ENCODE results near the gene SLC27A3.
A peak's percentile ranks its signal among the peaks of the same experiment; 100 is the strongest.

The SLC27A3 gene

GRCh38 chr1:153774780-153775457, at the start of gene SLC27A3:
SLC27A3 (plus strand) TSS chr1:153775407; CDS start chr1:153775498, 91 bp downstream.
- Histone ChIP-seq H2AFZ (ENCODE audit: low read length, unreplicated experiment) (peak within 1 kb of the TSS; percentile 83), H3K36me3 (ENCODE audit: insufficient read depth, low read length) (0 out of 2 replicates have a peak, but pooled peaks cover 5% of the 10 kb centered on the region), H3K79me2 (ENCODE audit: control insufficient read depth, insufficient read depth, low read length, unreplicated experiment) (no peaks in the 10 kb centered on the region), H3K4me1 (ENCODE audit: control insufficient read depth, insufficient read depth, low read length, unreplicated experiment) (peaks cover 42% of the 10 kb centered on the region), H3K4me3 (ENCODE audit: low read depth, low read length) (peak within 1 kb of the TSS; percentile 83), H3K27ac (ENCODE audit: low read depth, low read length) (peak within 1 kb of the TSS; percentile 24; the same call in 1 of the 2 replicates), H3K27me3 (ENCODE audit: insufficient read depth, low read length) (no peaks in the 10 kb centered on the region)

- Histone ChIP-seq H3K36me3 (ENCODE audit: insufficient read depth, low read length) (no peaks in the 10 kb centered on the region), H3K79me2 (ENCODE audit: control insufficient read depth, insufficient read depth, low read length, unreplicated experiment) (peaks cover 22% of the 10 kb centered on the region), H3K27me3 (ENCODE audit: insufficient read depth, low read length) (no peaks in the 10 kb centered on the region), H3K4me3 (ENCODE audit: low read depth, low read length) (peak within 1 kb of the TSS; percentile 99), H3K4me1 (ENCODE audit: control insufficient read depth, insufficient read depth, low read length, unreplicated experiment) (peaks cover 23% of the 10 kb centered on the region), H2AFZ (ENCODE audit: low read length, unreplicated experiment) (peak within 1 kb of the TSS; percentile 87), H3K27ac (ENCODE audit: low read depth, low read length) (peak within 1 kb of the TSS; percentile 80)
Measured at GRCh38 chr1:153727463-153728304, 47.5 kb upstream of the SLC27A3 start, which contains the start of gene INTS3. INTS3 (plus strand) TSS chr1:153728050; CDS start chr1:153728635, 585 bp downstream.

- peaks cover 24% of the 10 kb centered on the region for H3K4me1 ChIP-seq (ENCODE audit: control insufficient read depth, insufficient read depth, low read length, unreplicated experiment)
- H3K79me2 ChIP-seq (ENCODE audit: control insufficient read depth, insufficient read depth, low read length, unreplicated experiment): peaks cover 22% of the 10 kb centered on the region
- no peaks in the 10 kb centered on the region for H3K36me3 ChIP-seq (ENCODE audit: insufficient read depth, low read length)
- peak overlapping the region; percentile 99 for H3K4me3 ChIP-seq (ENCODE audit: low read depth, low read length)
- H3K27ac ChIP-seq (ENCODE audit: low read depth, low read length): peak overlapping the region; percentile 80
- H2AFZ ChIP-seq (ENCODE audit: low read length, unreplicated experiment): peak overlapping the region; percentile 55
- no peaks in the 10 kb centered on the region for H3K27me3 ChIP-seq (ENCODE audit: insufficient read depth, low read length)
Measured at GRCh38 chr1:153728305-153729066, 46.7 kb upstream of the SLC27A3 start.

- Histone ChIP-seq H3K4me3 (ENCODE audit: low read depth, low read length) (peak overlapping the region; percentile 48), H3K27me3 (ENCODE audit: insufficient read depth, low read length) (no peaks in the 10 kb centered on the region), H3K79me2 (ENCODE audit: control insufficient read depth, insufficient read depth, low read length, unreplicated experiment) (peaks cover 22% of the 10 kb centered on the region), H2AFZ (ENCODE audit: low read length, unreplicated experiment) (no peak overlapping the region), H3K27ac (ENCODE audit: low read depth, low read length) (no peak overlapping the region), H3K4me1 (ENCODE audit: control insufficient read depth, insufficient read depth, low read length, unreplicated experiment) (peaks cover 28% of the 10 kb centered on the region), H3K36me3 (ENCODE audit: insufficient read depth, low read length) (no peaks in the 10 kb centered on the region)
Measured at GRCh38 chr1:153730468-153730988, 44.7 kb upstream of the SLC27A3 start.

GRCh38 chr1:153733970-153734369, 41.2 kb upstream of the SLC27A3 start:
- H3K4me1 ChIP-seq (ENCODE audit: control insufficient read depth, insufficient read depth, low read length, unreplicated experiment): peaks cover 27% of the 10 kb centered on the region
- H3K4me3 ChIP-seq (ENCODE audit: low read depth, low read length): no peak overlapping the region
- no peak overlapping the region for H2AFZ ChIP-seq (ENCODE audit: low read length, unreplicated experiment)
- no peaks in the 10 kb centered on the region for H3K27me3 ChIP-seq (ENCODE audit: insufficient read depth, low read length)
- H3K79me2 ChIP-seq (ENCODE audit: control insufficient read depth, insufficient read depth, low read length, unreplicated experiment): peaks cover 13% of the 10 kb centered on the region
- no peaks in the 10 kb centered on the region for H3K36me3 ChIP-seq (ENCODE audit: insufficient read depth, low read length)
- peak overlapping the region; percentile 48 for H3K27ac ChIP-seq (ENCODE audit: low read depth, low read length)

GRCh38 chr1:153734396-153735089, 40.7 kb upstream of the SLC27A3 start:
- H3K4me1 ChIP-seq (ENCODE audit: control insufficient read depth, insufficient read depth, low read length, unreplicated experiment): peaks cover 22% of the 10 kb centered on the region
- no peaks in the 10 kb centered on the region for H3K36me3 ChIP-seq (ENCODE audit: insufficient read depth, low read length)
- H3K27ac ChIP-seq (ENCODE audit: low read depth, low read length): 0 out of 2 replicates have a peak overlapping the region, but pooled peaks have one; percentile 6
- no peaks in the 10 kb centered on the region for H3K27me3 ChIP-seq (ENCODE audit: insufficient read depth, low read length)
- H2AFZ ChIP-seq (ENCODE audit: low read length, unreplicated experiment): no peak overlapping the region
- no peak overlapping the region for H3K4me3 ChIP-seq (ENCODE audit: low read depth, low read length)
- peaks cover 8% of the 10 kb centered on the region for H3K79me2 ChIP-seq (ENCODE audit: control insufficient read depth, insufficient read depth, low read length, unreplicated experiment)

GRCh38 chr1:153735090-153735420, 40.2 kb upstream of the SLC27A3 start:
- Histone ChIP-seq H2AFZ (ENCODE audit: low read length, unreplicated experiment) (no peak overlapping the region), H3K27me3 (ENCODE audit: insufficient read depth, low read length) (no peaks in the 10 kb centered on the region), H3K4me1 (ENCODE audit: control insufficient read depth, insufficient read depth, low read length, unreplicated experiment) (peaks cover 17% of the 10 kb centered on the region), H3K36me3 (ENCODE audit: insufficient read depth, low read length) (no peaks in the 10 kb centered on the region), H3K79me2 (ENCODE audit: control insufficient read depth, insufficient read depth, low read length, unreplicated experiment) (peaks cover 8% of the 10 kb centered on the region), H3K4me3 (ENCODE audit: low read depth, low read length) (no peak overlapping the region), H3K27ac (ENCODE audit: low read depth, low read length) (no peak overlapping the region)

GRCh38 chr1:153741986-153742385, 33.2 kb upstream of the SLC27A3 start:
- no peaks in the 10 kb centered on the region for H3K27me3 ChIP-seq (ENCODE audit: insufficient read depth, low read length)
- H3K4me1 ChIP-seq (ENCODE audit: control insufficient read depth, insufficient read depth, low read length, unreplicated experiment): peaks cover 20% of the 10 kb centered on the region
- H3K79me2 ChIP-seq (ENCODE audit: control insufficient read depth, insufficient read depth, low read length, unreplicated experiment): no peaks in the 10 kb centered on the region
- 0 out of 2 replicates have a peak overlapping the region, but pooled peaks have one; percentile 4 for H3K4me3 ChIP-seq (ENCODE audit: low read depth, low read length)
- no peak overlapping the region for H2AFZ ChIP-seq (ENCODE audit: low read length, unreplicated experiment)
- peaks cover 18% of the 10 kb centered on the region for H3K36me3 ChIP-seq (ENCODE audit: insufficient read depth, low read length)
- peak overlapping the region; percentile 82 for H3K27ac ChIP-seq (ENCODE audit: low read depth, low read length)

GRCh38 chr1:153742411-153743142, 32.6 kb upstream of the SLC27A3 start:
- Histone ChIP-seq H3K4me3 (ENCODE audit: low read depth, low read length) (peak overlapping the region; percentile 14; the same call in 1 of the 2 replicates), H2AFZ (ENCODE audit: low read length, unreplicated experiment) (no peak overlapping the region), H3K27ac (ENCODE audit: low read depth, low read length) (peak overlapping the region; percentile 82), H3K79me2 (ENCODE audit: control insufficient read depth, insufficient read depth, low read length, unreplicated experiment) (no peaks in the 10 kb centered on the region), H3K4me1 (ENCODE audit: control insufficient read depth, insufficient read depth, low read length, unreplicated experiment) (peaks cover 20% of the 10 kb centered on the region), H3K36me3 (ENCODE audit: insufficient read depth, low read length) (peaks cover 20% of the 10 kb centered on the region), H3K27me3 (ENCODE audit: insufficient read depth, low read length) (no peaks in the 10 kb centered on the region)
